Astrocyte (in vitro differentiated cells and primary cell): ENCODE data around the gene CCL17. TPM values are rescaled to one million over a fixed set of nuclear protein-coding genes. Genes with fewer than 3 reads are reported as not detected.
"Not testable (repeated sequence)": the region's sequence is repeated elsewhere in the genome, so short reads cannot be mapped to it uniquely, and the experiment has no call there.

Experiments used
- DNase-seq: peaks from one replicate; pipeline ENCODE4 v3.0.0-alpha.2; 2010; ENCODE audit warnings: low read depth
- FAIRE-seq: peaks from 2 replicates; lab custom pipeline; 2011; peaks lifted over from hg19 to GRCh38; lab: Jason Lieb, UNC
- H2AFZ ChIP-seq: 2 replicates; pipeline ENCODE4 v1.6.0; 2012; ENCODE audit warnings: low read depth, low read length, inconsistent platforms
- H3K27ac ChIP-seq: 2 replicates; pipeline ENCODE4 v1.5.1; 2011; ENCODE audit warnings: low read depth, low read length, inconsistent platforms
- H3K27me3 ChIP-seq: 2 replicates; pipeline ENCODE4 v1.6.0; 2011; ENCODE audit warnings: low read length, inconsistent platforms; ENCODE audit not compliant: insufficient read depth
- H3K36me3 ChIP-seq: 2 replicates; pipeline ENCODE4 v1.5.1; 2011; ENCODE audit warnings: low read length, inconsistent platforms; ENCODE audit not compliant: insufficient read depth
- H3K4me1 ChIP-seq: 2 replicates; pipeline ENCODE4 v1.5.1; 2011; ENCODE audit warnings: low read length, inconsistent platforms; ENCODE audit not compliant: insufficient read depth
- H3K4me2 ChIP-seq: 2 replicates; pipeline ENCODE4 v1.6.0; 2012; ENCODE audit warnings: low read length, inconsistent platforms
- H3K4me3 ChIP-seq: 2 replicates; pipeline ENCODE4 v1.5.1; 2011; ENCODE audit warnings: low read depth, mild to moderate bottlenecking, low read length, inconsistent platforms; ENCODE audit not compliant: insufficient read depth
- H3K79me2 ChIP-seq: 2 replicates; pipeline ENCODE4 v1.6.0; 2012; ENCODE audit warnings: mild to moderate bottlenecking, low read length, inconsistent platforms; ENCODE audit not compliant: insufficient read depth
- H3K9ac ChIP-seq: 2 replicates; pipeline ENCODE4 v1.6.0; 2012; ENCODE audit warnings: mild to moderate bottlenecking, low read length, inconsistent platforms
- H3K9me3 ChIP-seq: 2 replicates; pipeline ENCODE4 v1.5.1; 2012; ENCODE audit warnings: low read depth, mild to moderate bottlenecking, low read length, inconsistent platforms; ENCODE audit not compliant: insufficient read depth
- H4K20me1 ChIP-seq: 2 replicates; pipeline ENCODE4 v1.6.0; 2012; ENCODE audit warnings: low read length, inconsistent platforms; ENCODE audit not compliant: insufficient read depth
- H3K27ac Mint-ChIP-seq: one replicate; pipeline ENCODE4 v1.8.0; 2021; ENCODE audit warnings: mild to moderate bottlenecking, mixed read lengths; ENCODE audit not compliant: unreplicated experiment
- H3K27me3 Mint-ChIP-seq: one replicate; pipeline ENCODE4 v1.8.0; 2021; ENCODE audit warnings: low read depth, mixed read lengths; ENCODE audit not compliant: unreplicated experiment
- H3K36me3 Mint-ChIP-seq: one replicate; pipeline ENCODE4 v1.8.0; 2021; ENCODE audit warnings: low read depth, mixed read lengths; ENCODE audit not compliant: unreplicated experiment
- H3K4me1 Mint-ChIP-seq: one replicate; pipeline ENCODE4 v1.8.0; 2021; ENCODE audit warnings: low read depth, mixed read lengths; ENCODE audit not compliant: unreplicated experiment
- H3K4me3 Mint-ChIP-seq: one replicate; pipeline ENCODE4 v1.8.0; 2021; ENCODE audit warnings: mild to moderate bottlenecking, moderate library complexity, mixed read lengths; ENCODE audit not compliant: unreplicated experiment
- H3K9me3 Mint-ChIP-seq: one replicate; pipeline ENCODE4 v1.8.0; 2021; ENCODE audit warnings: mild to moderate bottlenecking, mixed read lengths; ENCODE audit not compliant: unreplicated experiment
- CTCF ChIP-seq: IDR thresholded peaks from 2 replicates; pipeline ENCODE4 v1.5.1; 2011; ENCODE audit warnings: low read depth, mild to moderate bottlenecking, inconsistent platforms, low read length, moderate library complexity; ENCODE audit not compliant: insufficient read depth
- EZH2 ChIP-seq: IDR thresholded peaks from 2 replicates; pipeline ENCODE4 v1.6.1; 2012; ENCODE audit warnings: mild to moderate bottlenecking, low read length, inconsistent platforms; ENCODE audit not compliant: insufficient read depth
- total RNA-seq: library from RNA; stranded (reverse); gene quantifications from 2 replicates; pipeline ENCODE4 v1.2.1, GENCODE V29; 2021

CCL17 gene
- total RNA-seq, 1 donor from 2014 or later: not detected

- no peak for DNase-seq
- Histone ChIP-seq H4K20me1 (no peaks in the 10 kb centered on the region), H3K36me3 (peaks cover 67% of the 10 kb centered on the region), H3K9ac (no peak overlapping the region), H3K79me2 (no peaks in the 10 kb centered on the region), H3K4me3 (no peak overlapping the region), H3K4me1 (no peaks in the 10 kb centered on the region), H3K9me3 (no peaks in the 10 kb centered on the region), H2AFZ (no peak overlapping the region), H3K4me2 (no peak overlapping the region), H3K27ac (no peak overlapping the region), H3K27me3 (no peaks in the 10 kb centered on the region)
- H3K9me3 Mint-ChIP-seq: no peaks in the 10 kb centered on the region
- H3K27ac Mint-ChIP-seq: peak overlapping the region; percentile 41
- FAIRE-seq: no peak
- no peak overlapping the region for H3K4me3 Mint-ChIP-seq
- TF ChIP-seq CTCF: no peak
- no peak for TF ChIP-seq EZH2
- H3K36me3 Mint-ChIP-seq: peaks cover 14% of the 10 kb centered on the region
- no peaks in the 10 kb centered on the region for H3K4me1 Mint-ChIP-seq
- no peaks in the 10 kb centered on the region for H3K27me3 Mint-ChIP-seq
These were observed 28.4 kb downstream of the CCL17 start for GRCh38 chr16:57432989-57433388.

GRCh38 chr16:57434003-57434402 is 29.4 kb downstream of the CCL17 start:
- Mint-ChIP-seq H3K27me3 (no peaks in the 10 kb centered on the region), H3K4me1 (no peaks in the 10 kb centered on the region), H3K4me3 (no peak overlapping the region), H3K9me3 (no peaks in the 10 kb centered on the region), H3K36me3 (peaks cover 17% of the 10 kb centered on the region), H3K27ac (no peak overlapping the region)
- DNase-seq (no peak), FAIRE-seq (no peak)
- no peaks in the 10 kb centered on the region for H3K27me3 ChIP-seq
- no peak for TF ChIP-seq EZH2
- no peak for TF ChIP-seq CTCF
- H4K20me1 ChIP-seq: peaks cover under 1% of the 10 kb centered on the region
- no peak overlapping the region for H3K27ac ChIP-seq
- H3K9me3 ChIP-seq: no peaks in the 10 kb centered on the region
- no peaks in the 10 kb centered on the region for H3K4me1 ChIP-seq
- H3K79me2 ChIP-seq: no peaks in the 10 kb centered on the region
- H3K9ac ChIP-seq: no peak overlapping the region
- H3K4me2 ChIP-seq: no peak overlapping the region
- no peak overlapping the region for H3K4me3 ChIP-seq
- H3K36me3 ChIP-seq: peaks cover 66% of the 10 kb centered on the region
- no peak overlapping the region for H2AFZ ChIP-seq

GRCh38 chr16:57435838-57436237 is 31.3 kb downstream of the CCL17 start:
- Histone ChIP-seq H3K27ac (no peak overlapping the region), H3K9ac (no peak overlapping the region), H3K4me1 (no peaks in the 10 kb centered on the region), H3K4me2 (no peak overlapping the region), H3K36me3 (peaks cover 59% of the 10 kb centered on the region), H3K4me3 (no peak overlapping the region), H3K27me3 (no peaks in the 10 kb centered on the region), H4K20me1 (peaks cover 8% of the 10 kb centered on the region), H3K9me3 (no peaks in the 10 kb centered on the region), H2AFZ (no peak overlapping the region), H3K79me2 (peaks cover 4% of the 10 kb centered on the region)
- FAIRE-seq (no peak), DNase-seq (no peak)
- Mint-ChIP-seq H3K4me3 (no peak overlapping the region), H3K27ac (no peak overlapping the region), H3K4me1 (no peaks in the 10 kb centered on the region), H3K9me3 (peaks cover 5% of the 10 kb centered on the region), H3K27me3 (no peaks in the 10 kb centered on the region), H3K36me3 (peaks cover 24% of the 10 kb centered on the region)
- TF ChIP-seq EZH2 (no peak), CTCF (no peak)

- H3K27me3 ChIP-seq, FAIRE-seq, H3K4me2 ChIP-seq, H3K9me3 Mint-ChIP-seq, H3K27me3 Mint-ChIP-seq, H3K4me1 Mint-ChIP-seq, H3K4me3 Mint-ChIP-seq, H3K27ac ChIP-seq, H3K4me3 ChIP-seq, DNase-seq, H3K9ac ChIP-seq, H3K9me3 ChIP-seq, H3K4me1 ChIP-seq, H2AFZ ChIP-seq, H3K27ac Mint-ChIP-seq: not testable (repeated sequence)
- Histone ChIP-seq H4K20me1 (peaks cover 26% of the 10 kb centered on the region), H3K36me3 (peaks cover 26% of the 10 kb centered on the region), H3K79me2 (peaks cover 41% of the 10 kb centered on the region)
- peaks cover 27% of the 10 kb centered on the region for H3K36me3 Mint-ChIP-seq
These were observed 35.4 kb downstream of the CCL17 start for GRCh38 chr16:57439947-57440346.
